Prostate gland (tissue), 2 donors: Measurements from ENCODE around the gene ANXA9. TPM values are rescaled to one million over a fixed set of nuclear protein-coding genes. Genes with fewer than 3 reads are reported as not detected.

ENCODE experiments used
- DNase-seq: peaks from one replicate; pipeline ENCODE4 v3.0.0-alpha.2; 2019; ENCODE audit warnings: low spot score
- H3K27ac ChIP-seq, 2 donors: fragments of 200-600 bp; sonication (generic); 2 replicates each; pipeline ENCODE4 v1.5.1; 2017 to 2019
- H3K27me3 ChIP-seq: fragments of 200-600 bp; sonication (generic); replicated peaks from 2 replicates; pipeline ENCODE4 v1.5.1; 2019; ENCODE audit not compliant: insufficient read depth
- H3K36me3 ChIP-seq, 2 donors: fragments of 200-600 bp; sonication (generic); 1 replicate in 1 of 2; 2 replicates in 1 of 2; pipeline versions ENCODE4 v1.5.1 to v1.8.1; 2017 to 2019
- H3K4me1 ChIP-seq: fragments of 200-600 bp; sonication (generic); replicated peaks from 2 replicates; pipeline ENCODE4 v1.5.1; 2019
- H3K4me3 ChIP-seq, 2 donors: fragments of 200-600 bp; sonication (generic); 2 replicates each; pipeline ENCODE4 v1.5.1; 2017 to 2019
- H3K9me3 ChIP-seq: fragments of 200-600 bp; sonication (generic); 2 replicates; pipeline ENCODE4 v1.5.1; 2017
- CTCF ChIP-seq, 4 experiments: fragments of 200-600 bp in 2 of 4; fragments of 450-650 bp in 2 of 4; sonication (generic) in 2 of 4; IDR thresholded peaks; 1 replicate in 3 of 4; 2 replicates in 1 of 4; pipeline ENCODE4 v1.5.1; 2016 to 2019; ENCODE audit warnings: antibody characterized with exemption in 4 of 4, mild to moderate bottlenecking in 2 of 4, moderate library complexity in 2 of 4
- POLR2A ChIP-seq: fragments of 450-650 bp; IDR thresholded peaks from one replicate; pipeline ENCODE4 v1.6.1; 2016; ENCODE audit warnings: antibody characterized with exemption, mild to moderate bottlenecking
- POLR2AphosphoS5 ChIP-seq: sonication (generic); formaldehyde crosslinking; IDR thresholded peaks from one replicate; pipeline ENCODE4 v1.6.1; 2017; ENCODE audit warnings: antibody characterized with exemption
- WGBS: methylation state at CpG from one replicate; pipeline ENCODE4 v1.1.5; 2018; 5-methylcytosine and 5-hydroxymethylcytosine counted together
- intact Hi-C: fragments of 100-400 bp; cut with DNase I; formaldehyde crosslinking; loops from one replicate; pipeline ENCODE4 v1.14.2; 2022
- total RNA-seq, 2 donors: library from RNA; depleted of rRNA; stranded (reverse); fragments of >200 nt; gene quantifications; one replicate each; pipeline ENCODE4 v1.1.0, GENCODE V29; 2016

Gene ANXA9
- total RNA-seq, 2 donors from 2014 or later, result 1.1 to 3.4 TPM

- intact Hi-C loops, result no loop called here
- H3K4me1 ChIP-seq, result peaks cover 7% of the 10 kb centered on the region
- WGBS, result 11% methylated on average over 4 of the region's 4 CpGs
- peak overlapping the region; percentile 61 to 72 for H3K4me3 ChIP-seq
- peak overlapping the region; percentile 91 to 96 for H3K27ac ChIP-seq
- no peak for DNase-seq
- H3K36me3 ChIP-seq, result no peaks in the 10 kb centered on the region
- TF ChIP-seq POLR2AphosphoS5 (no peak), CTCF (IDR thresholded peaks at IDR 0.05) (no peak), POLR2A (no peak)
- H3K27me3 ChIP-seq, result no peaks in the 10 kb centered on the region
- H3K9me3 ChIP-seq, result no peaks in the 10 kb centered on the region
These were observed 25.8 kb downstream of the ANXA9 start for GRCh38 chr1:151007853-151008243.

GRCh38 chr1:151008244-151009205, 26.4 kb downstream of the ANXA9 start, which contains the start of gene PRUNE1:
PRUNE1 (plus strand) TSS chr1:151008449; CDS start chr1:151008633, 184 bp downstream.
- H3K27me3 ChIP-seq, result no peaks in the 10 kb centered on the region
- peak within 1 kb of the TSS; percentile 61 to 72 for H3K4me3 ChIP-seq
- H3K27ac ChIP-seq, result peak within 1 kb of the TSS; percentile 91 to 96
- no peaks in the 10 kb centered on the region for H3K9me3 ChIP-seq
- H3K36me3 ChIP-seq, result no peaks in the 10 kb centered on the region
- DNase-seq, result peak; percentile 93
- intact Hi-C loops, result no loop called here
- under 1% methylated on average over 66 of the region's 69 CpGs for WGBS
- H3K4me1 ChIP-seq, result peaks cover under 1% of the 10 kb centered on the region
- TF ChIP-seq POLR2A (peak; percentile 76), CTCF (IDR thresholded peaks at IDR 0.05) (peak in 3 of 4 experiments; percentile 15 to 68 (median 37)), POLR2AphosphoS5 (peak; percentile 94)

- no peaks in the 10 kb centered on the region for H3K9me3 ChIP-seq
- H3K36me3 ChIP-seq, result no peaks in the 10 kb centered on the region
- peak overlapping the region; percentile 61 to 72 for H3K4me3 ChIP-seq
- intact Hi-C loops, result no loop called here
- 27% methylated on average over 3 of the region's 3 CpGs for WGBS
- no peak for DNase-seq
- H3K27ac ChIP-seq, result peak overlapping the region; percentile 91 to 96
- TF ChIP-seq CTCF (IDR thresholded peaks at IDR 0.05) (no peak), POLR2AphosphoS5 (no peak), POLR2A (no peak)
- no peaks in the 10 kb centered on the region for H3K27me3 ChIP-seq
- H3K4me1 ChIP-seq, result no peaks in the 10 kb centered on the region
These were observed 27.1 kb downstream of the ANXA9 start for GRCh38 chr1:151009206-151009587.

GRCh38 chr1:151009674-151010345, 27.7 kb downstream of the ANXA9 start:
- no peak for DNase-seq
- no peaks in the 10 kb centered on the region for H3K4me1 ChIP-seq
- TF ChIP-seq POLR2A, result no peak
- TF ChIP-seq CTCF (IDR thresholded peaks at IDR 0.05), result no peak
- no peaks in the 10 kb centered on the region for H3K27me3 ChIP-seq
- no peaks in the 10 kb centered on the region for H3K9me3 ChIP-seq
- WGBS, result 94% methylated on average over 8 of the region's 8 CpGs
- peak overlapping the region in 1 of 2 donors; percentile 96 for H3K27ac ChIP-seq
- intact Hi-C loops, result no loop called here
- no peaks in the 10 kb centered on the region for H3K36me3 ChIP-seq
- H3K4me3 ChIP-seq, result no peak overlapping the region
